Thyroid gland (tissue), 4 donors: ENCODE data around the gene GATA6.

Experiments used
- CTCF ChIP-seq, 6 experiments: fragments of 200-600 bp in 3 of 6; fragments of 450-650 bp in 3 of 6; sonication (generic) in 3 of 6; IDR thresholded peaks; one replicate each; pipeline ENCODE4 v1.5.1; 2016 to 2019; ENCODE audit warnings: antibody characterized with exemption in 6 of 6, mild to moderate bottlenecking in 2 of 6, inconsistent platforms in 1 of 6, moderate library complexity in 1 of 6
- POLR2A ChIP-seq, 2 donors: fragments of 450-650 bp; IDR thresholded peaks; one replicate each; pipeline ENCODE4 v1.6.1; 2017; ENCODE audit warnings: antibody characterized with exemption in 2 of 2, mild to moderate bottlenecking in 2 of 2, moderate library complexity in 1 of 2

DNA sequence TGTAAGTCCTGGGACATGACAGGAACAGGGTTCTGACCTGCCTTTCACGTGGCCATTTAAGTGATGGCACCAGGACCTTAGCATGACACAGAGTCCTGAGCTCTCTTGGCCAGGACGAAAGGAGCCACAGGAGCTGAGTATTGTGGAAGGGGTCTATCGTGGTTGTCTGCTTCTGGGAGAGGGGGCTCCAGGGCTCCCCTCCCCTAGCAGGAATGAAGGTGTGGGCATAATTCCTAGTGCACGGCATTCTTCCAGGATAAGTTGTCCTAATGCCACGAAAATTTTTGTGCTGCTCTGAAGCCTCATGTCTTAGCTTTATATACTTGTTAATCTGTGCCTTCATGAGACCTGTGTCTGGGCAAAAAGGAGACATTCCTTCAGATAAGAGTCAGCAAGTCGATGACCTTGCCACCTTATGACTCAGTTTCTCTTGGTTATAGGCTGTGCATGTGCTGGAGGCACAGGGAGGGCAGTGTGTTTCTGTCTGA, 17.1 kb downstream of the GATA6 start:
- TF ChIP-seq CTCF (IDR thresholded peaks at IDR 0.05) (no peak), POLR2A (IDR thresholded peaks at IDR 0.05) (no peak)
